GM19193 (cell line): ENCODE measurements around the gene BTBD9.

Experiments used
- POLR2A ChIP-seq: IDR thresholded peaks from 4 replicates; pipeline ENCODE4 v1.6.1; 2011; ENCODE audit not compliant: insufficient read depth, insufficient read length; ENCODE audit errors: extremely low read depth

BTBD9 gene

GRCh38 chr6:38185244-38185643 is 454.5 kb downstream of the BTBD9 start:
- no peak for TF ChIP-seq POLR2A

DNA sequence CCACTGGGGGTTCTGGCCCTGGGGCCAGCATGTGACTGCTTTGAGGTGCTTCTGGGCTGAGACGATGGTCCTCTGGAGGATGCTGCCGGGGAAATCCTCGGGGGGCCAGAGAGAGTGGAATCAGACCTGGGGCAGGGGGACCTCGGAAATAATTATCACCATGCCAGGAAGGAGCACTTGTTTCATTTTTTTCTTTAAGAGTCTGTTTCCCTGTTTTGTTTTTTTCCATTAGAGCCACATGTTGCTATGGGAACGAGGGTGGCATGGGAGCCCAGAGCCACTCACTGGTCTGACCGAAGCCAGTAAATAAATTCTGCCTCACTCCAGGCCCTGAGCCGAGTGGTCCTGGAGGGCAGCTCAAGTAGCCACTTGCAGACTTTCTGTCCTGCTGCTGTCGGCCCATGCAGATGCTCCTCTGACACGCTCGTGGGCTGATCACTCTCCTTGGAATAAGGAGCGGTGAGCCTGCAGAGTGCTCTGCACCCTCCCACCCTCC is 455.1 kb downstream of the BTBD9 start:
- TF ChIP-seq POLR2A, result no peak

DNA sequence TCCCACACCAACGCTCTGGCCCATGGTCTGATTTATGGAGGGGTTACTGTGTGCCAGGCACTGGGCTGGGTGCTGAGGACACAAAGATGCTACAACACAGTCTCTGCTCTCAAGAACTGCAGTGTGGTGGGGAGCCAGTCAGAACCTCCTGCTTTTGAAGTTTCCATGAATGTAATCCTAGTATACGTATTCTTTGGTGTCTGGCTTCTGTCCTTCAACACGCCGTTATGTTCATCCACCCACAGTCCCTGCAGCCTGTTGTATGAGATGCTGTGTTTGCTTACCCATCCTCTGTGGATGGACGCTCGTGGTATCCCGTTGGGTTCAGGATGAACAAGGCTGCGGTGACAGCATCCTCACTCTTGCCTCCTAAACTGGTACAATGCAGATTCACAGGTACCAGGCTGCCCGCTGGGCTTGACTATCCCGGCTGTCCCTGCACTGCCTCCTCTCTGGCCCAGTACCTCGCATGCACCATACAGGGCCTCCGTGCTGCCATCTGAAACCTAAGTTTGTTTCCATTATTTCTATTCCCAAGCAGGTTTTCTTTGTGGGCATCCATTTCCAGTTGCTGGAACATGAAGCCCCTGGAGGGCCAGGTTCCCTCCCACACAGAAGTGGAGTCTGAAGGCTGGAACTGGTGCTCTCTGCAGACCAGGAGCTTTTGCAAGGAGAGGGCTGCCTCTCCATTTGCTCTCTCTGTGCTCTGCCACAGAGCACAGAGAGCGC is 455.7 kb downstream of the BTBD9 start:
- TF ChIP-seq POLR2A, result no peak

DNA sequence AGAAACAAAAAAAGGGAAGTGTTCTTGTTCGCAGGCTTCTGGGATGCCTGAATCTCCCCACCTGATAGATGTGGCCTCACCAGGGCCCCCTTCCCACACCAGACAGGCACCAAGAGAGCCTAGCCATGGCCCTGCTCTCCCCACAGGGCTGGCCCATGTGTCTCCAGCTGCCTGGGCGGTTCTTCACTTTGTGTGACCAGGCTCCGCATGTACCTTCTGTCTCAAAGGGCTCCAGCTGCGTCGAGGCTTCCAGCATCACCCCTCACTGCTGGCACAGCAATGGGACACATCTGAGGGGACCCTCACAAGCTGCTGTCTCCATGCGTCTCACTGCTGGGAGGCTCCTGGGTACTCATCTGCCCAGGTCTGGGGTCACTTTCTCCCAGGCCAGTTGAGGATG is 457.3 kb downstream of the BTBD9 start:
- TF ChIP-seq POLR2A, result no peak

DNA sequence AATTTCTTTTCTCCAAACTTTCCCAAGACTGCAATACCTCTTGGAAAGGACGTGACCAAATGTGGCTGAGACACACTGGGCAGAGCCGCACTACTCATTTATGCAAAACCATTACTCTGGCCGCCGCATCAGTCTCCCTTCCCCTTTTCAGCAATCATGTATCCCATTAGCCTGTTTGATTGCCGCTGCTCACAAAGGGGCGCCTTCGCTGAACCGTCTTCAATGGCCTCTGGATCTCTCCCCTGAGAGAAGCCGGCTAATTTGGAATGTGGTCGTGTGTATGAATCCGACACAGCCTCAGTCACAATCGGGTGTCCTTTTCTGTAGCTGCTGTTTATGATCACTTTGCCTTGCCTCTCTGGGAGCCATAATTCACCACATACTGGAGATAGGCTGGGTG is 459.1 kb downstream of the BTBD9 start:
- no peak for TF ChIP-seq POLR2A

DNA sequence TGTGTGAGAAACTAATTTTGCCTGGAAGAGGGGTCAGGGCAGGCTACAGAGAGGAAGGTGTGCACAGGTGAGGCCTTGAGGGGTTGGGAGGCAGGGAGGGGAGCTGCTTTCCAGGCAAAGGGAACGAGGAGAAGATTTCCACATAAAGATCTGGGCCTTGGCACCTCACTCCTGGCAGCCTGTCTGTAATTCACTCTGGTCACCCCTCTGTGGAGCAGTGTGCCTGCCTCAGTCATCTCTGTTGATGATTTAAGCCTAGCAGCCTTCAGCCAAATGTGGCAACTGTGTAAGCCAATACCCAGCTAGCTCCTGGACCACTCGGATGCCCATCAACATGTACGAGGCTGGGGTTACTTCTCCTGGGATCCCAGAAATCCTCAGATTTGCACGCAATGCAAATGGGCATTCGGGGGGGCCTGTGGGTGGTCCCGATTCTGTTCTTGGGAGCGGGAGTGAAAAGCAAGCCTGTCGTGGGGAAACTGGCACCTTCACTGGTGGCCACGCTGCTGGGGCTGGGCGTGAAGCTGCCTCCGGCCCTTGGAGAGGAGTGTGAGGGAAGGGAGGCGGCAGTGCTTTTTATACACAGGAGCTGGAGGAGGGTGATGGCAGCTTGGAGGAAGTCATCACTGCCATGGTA is 459.8 kb downstream of the BTBD9 start:
- no peak for TF ChIP-seq POLR2A

DNA sequence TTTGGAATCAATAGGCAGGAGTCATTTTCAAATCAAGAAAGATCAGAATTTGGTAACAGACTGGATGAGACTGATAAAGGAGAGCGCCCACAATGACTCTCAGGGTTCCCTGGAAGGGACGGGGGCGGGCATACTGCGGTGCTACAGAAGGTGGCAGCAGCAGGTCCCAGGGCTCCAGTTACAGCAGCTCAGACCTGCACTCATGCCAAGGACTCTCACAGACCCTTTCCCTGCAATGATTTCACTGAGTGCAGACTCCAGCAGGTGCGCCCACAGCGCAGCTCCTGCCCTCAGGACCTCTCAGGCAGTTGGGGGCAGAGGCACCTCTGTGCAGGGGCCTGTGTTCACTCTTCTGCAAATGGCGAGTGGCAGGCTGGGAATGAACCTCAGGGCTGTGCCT is 460.4 kb downstream of the BTBD9 start:
- no peak for TF ChIP-seq POLR2A

GRCh38 chr6:38178584-38178886 is 461.2 kb downstream of the BTBD9 start:
- no peak for TF ChIP-seq POLR2A

DNA sequence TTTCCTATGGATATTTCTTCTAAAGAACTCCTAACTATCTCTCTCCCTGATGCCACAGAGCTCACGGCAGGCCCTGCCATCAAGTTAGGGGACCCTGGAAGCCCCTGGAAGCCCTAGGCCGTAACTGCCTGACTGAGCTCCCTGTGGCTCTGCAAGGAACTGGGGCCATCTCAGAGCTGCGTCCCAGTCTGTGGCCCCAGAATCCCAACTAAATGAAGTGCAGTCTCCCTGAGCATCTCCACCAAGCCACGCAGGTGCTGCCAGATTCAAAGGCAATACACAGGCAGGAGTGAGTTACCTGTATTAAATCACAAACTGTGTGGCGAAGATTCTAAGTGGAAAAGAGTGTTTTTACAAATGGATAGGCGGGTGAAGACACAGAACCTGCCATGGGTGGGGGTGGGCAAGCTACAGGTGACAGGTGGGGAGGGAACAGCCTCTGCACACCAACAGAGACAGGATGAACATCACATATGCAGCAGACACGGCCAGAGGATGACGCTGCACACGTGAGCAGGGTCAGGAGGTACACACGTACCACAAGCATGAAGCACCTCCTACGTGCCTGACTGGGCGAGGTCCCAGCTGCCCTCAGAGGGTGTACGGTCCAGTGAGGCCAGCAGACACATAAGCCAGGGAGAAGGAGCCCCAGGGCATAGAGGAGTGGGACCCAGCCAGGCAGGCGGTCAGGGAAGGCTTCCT is 461.7 kb downstream of the BTBD9 start:
- TF ChIP-seq POLR2A, result no peak

DNA sequence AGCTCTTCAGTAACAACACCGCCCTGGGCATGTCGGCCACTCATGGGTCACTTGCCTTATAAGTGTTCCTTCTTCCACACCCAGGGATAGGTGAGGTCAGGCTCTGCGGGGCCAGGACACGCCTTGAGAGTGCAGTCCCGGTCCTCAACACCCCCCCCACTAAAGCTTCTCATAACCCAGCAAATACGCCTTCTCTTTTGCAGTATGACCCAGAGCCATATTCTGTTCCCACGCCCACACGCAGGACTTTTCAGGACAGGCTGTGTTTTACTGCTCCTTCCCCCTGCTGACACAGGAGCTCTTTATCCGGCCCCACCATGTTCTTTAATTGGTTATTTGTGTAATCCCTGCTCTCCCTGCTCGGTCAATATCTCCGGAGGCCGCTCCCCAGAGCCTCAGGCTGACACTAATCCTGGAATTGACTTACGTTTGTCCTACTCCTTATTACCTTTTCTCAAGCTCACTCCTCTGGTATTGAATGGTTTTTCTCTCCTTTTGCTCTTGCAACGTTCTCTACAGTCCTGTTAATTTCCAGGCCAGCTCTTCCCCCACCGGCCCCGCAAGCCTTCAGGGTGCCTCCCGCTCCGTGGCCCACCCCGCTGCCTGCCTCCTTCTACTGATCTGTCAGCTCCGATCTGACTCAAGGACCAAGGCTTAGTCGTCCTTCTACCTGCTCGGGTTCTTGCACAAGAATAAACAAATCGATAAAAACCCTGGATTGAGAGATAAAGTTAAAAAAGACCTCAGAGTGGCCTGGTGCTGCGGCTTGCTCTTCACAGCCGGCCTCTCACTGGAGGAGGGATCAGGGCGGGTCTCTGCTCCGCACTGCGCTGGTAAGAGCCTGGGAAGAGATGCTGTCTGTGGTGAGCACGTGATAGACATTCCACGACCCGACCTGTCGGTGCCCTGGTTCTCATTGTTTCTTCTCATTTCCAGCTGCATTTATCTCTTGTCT is 462.7 kb downstream of the BTBD9 start:
- TF ChIP-seq POLR2A, result no peak

- no peak for TF ChIP-seq POLR2A
Observed at GRCh38 chr6:38175786-38176185, 463.9 kb downstream of the BTBD9 start.

GRCh38 chr6:38174806-38175495 is 464.8 kb downstream of the BTBD9 start:
- TF ChIP-seq POLR2A, result no peak

DNA sequence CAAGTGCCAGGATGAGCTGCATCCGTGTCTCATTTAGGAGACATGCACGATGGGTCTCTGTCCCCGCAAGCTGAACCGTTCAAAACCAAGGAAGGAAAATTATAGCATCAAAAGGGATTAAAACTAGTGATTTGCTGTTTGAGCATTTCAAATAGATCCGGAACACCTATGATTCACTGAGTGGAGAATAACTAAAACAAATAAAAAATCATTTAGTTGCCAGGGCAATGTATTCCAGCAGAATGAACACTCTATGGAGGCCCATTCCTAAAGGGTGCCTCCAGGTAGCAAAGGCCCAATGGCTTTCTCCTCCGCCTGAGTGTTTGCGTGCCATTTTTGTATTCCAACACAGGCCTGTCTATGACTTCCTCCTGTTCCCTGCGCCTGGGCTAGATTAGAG is 465.4 kb downstream of the BTBD9 start:
- TF ChIP-seq POLR2A, result no peak

DNA sequence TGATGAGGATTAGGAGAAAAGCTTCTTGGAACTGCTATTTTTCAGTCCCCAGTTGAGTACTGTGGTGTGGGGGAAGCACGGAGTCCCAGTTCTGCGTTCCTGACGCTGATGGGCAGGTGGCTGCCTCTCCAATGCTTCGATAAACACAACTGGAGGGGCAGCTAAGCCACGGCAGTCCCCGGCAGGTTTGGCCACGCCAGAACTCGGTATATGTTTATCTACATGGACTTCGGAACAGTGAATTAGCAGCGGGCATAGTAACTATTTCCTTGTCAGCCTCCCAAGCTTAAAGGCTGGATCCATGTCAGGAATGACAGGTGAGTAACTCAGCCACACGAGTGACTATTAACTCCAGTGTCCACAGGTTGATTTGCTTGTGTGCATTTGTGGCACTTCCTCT is 465.8 kb downstream of the BTBD9 start:
- TF ChIP-seq POLR2A, result no peak
